ENCODE results near the gene FBXL13. TPM values are rescaled to one million over a fixed set of nuclear protein-coding genes. Genes with fewer than 3 reads are reported as not detected.

The FBXL13 gene
- total and polyA plus RNA-seq, 10 of the 15 experiments (the other 5 are each of a cell fraction or from before 2014, with no cell fraction given) = 0.08 to 0.95 (median 0.28) TPM; not detected in 2

- Histone ChIP-seq H2AFZ (ENCODE audit: control insufficient read depth, low read depth, low read length) (no peak overlapping the region), H3K4me3 (no peak overlapping the region), H3K9me3 (replicated peaks; ENCODE audit: control insufficient read depth, insufficient read depth, low read length) (no peaks in the 10 kb centered on the region), H4K20me1 (ENCODE audit: control insufficient read depth, insufficient read depth) (no peaks in the 10 kb centered on the region), H3K9ac (ENCODE audit: control insufficient read depth, insufficient read depth, low read length) (no peak overlapping the region), H3K79me2 (ENCODE audit: control insufficient read depth, insufficient read depth, low read length) (no peaks in the 10 kb centered on the region), H3K27ac (ENCODE audit: control insufficient read depth, insufficient read depth) (no peak overlapping the region), H3K4me1 (ENCODE audit: control insufficient read depth, insufficient read depth, low read length) (no peaks in the 10 kb centered on the region), H3K4me2 (ENCODE audit: control insufficient read depth, insufficient read depth) (no peak overlapping the region), H3K36me3 (ENCODE audit: control insufficient read depth in 2 of 2, insufficient read depth in 2 of 2, low read length in 1 of 2) (no peaks in the 10 kb centered on the region), H3K27me3 (replicated peaks in 1 of 2; ENCODE audit: control insufficient read depth in 2 of 2, insufficient read depth in 2 of 2, low read length in 1 of 2) (no peaks in the 10 kb centered on the region)
- ChIA-PET CTCF (no interaction called here), POLR2A (no interaction called here), RAD21 (ENCODE audit: unreplicated experiment) (no interaction called here), SMC1A (ENCODE audit: uncharacterized antibody, unreplicated experiment) (no interaction called here)
- 0% methylated on average over 1 of the region's 1 CpG for WGBS (ENCODE audit: insufficient coverage, insufficient replicate concordance, low lambda C conversion rate, missing lambda C conversion rate)
- TF ChIP-seq CHD2 (IDR thresholded peaks at IDR 0.05; ENCODE audit: borderline replicate concordance, low read depth, low read length) (no peak), ZNF274 (IDR thresholded peaks at IDR 0.05; ENCODE audit: insufficient read depth, insufficient read length) (no peak), ZNF217 (IDR thresholded peaks at IDR 0.05) (no peak), BCLAF1 (IDR thresholded peaks at IDR 0.05) (no peak), PBX3 (IDR thresholded peaks at IDR 0.05; ENCODE audit: insufficient replicate concordance, low read depth, low read length) (no peak), ZZZ3 (IDR thresholded peaks at IDR 0.05; ENCODE audit: control insufficient read depth, insufficient read length, low read depth) (no peak), ZNF622 (IDR thresholded peaks at IDR 0.05) (no peak), POLR2AphosphoS5 (IDR thresholded peaks at IDR 0.05; ENCODE audit: low read length) (no peak), ZNF592 (IDR thresholded peaks at IDR 0.05) (no peak)
- intact Hi-C loops (cut with micrococcal nuclease; ENCODE audit: unreplicated experiment) (no loop called here), in situ Hi-C loops (cut with MboI) (no loop called here)
- no TSS peak for BruUV-seq (replicated peaks)
- ATAC-seq (no peak), FAIRE-seq (no peak), DNase-seq (ENCODE audit: low read depth, low spot score) (no peak)
Measured at GRCh38 chr7:103031781-103032180, 42.8 kb downstream of the FBXL13 start.

Measured in GM12878 (cell line).